ENCODE data around the gene NUTF2. TPM values are rescaled to one million over a fixed set of nuclear protein-coding genes. Genes with fewer than 3 reads are reported as not detected.

NUTF2 gene
- total and polyA plus RNA-seq, 10 of the 15 experiments (the other 5 are each of a cell fraction or from before 2014, with no cell fraction given), result 116 to 342 (median 202) TPM

GRCh38 chr16:67847064-67847861 lies 530 bp downstream of the NUTF2 start, which contains the start of gene CENPT (continued):
- TF ChIP-seq, protein P1, sequence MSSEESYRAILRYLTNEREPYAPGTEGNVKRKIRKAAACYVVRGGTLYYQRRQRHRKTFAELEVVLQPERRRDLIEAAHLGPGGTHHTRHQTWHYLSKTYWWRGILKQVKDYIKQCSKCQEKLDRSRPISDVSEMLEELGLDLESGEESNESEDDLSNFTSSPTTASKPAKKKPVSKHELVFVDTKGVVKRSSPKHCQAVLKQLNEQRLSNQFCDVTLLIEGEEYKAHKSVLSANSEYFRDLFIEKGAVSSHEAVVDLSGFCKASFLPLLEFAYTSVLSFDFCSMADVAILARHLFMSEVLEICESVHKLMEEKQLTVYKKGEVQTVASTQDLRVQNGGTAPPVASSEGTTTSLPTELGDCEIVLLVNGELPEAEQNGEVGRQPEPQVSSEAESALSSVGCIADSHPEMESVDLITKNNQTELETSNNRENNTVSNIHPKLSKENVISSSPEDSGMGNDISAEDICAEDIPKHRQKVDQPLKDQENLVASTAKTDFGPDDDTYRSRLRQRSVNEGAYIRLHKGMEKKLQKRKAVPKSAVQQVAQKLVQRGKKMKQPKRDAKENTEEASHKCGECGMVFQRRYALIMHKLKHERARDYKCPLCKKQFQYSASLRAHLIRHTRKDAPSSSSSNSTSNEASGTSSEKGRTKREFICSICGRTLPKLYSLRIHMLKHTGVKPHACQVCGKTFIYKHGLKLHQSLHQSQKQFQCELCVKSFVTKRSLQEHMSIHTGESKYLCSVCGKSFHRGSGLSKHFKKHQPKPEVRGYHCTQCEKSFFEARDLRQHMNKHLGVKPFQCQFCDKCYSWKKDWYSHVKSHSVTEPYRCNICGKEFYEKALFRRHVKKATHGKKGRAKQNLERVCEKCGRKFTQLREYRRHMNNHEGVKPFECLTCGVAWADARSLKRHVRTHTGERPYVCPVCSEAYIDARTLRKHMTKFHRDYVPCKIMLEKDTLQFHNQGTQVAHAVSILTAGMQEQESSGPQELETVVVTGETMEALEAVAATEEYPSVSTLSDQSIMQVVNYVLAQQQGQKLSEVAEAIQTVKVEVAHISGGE (CRISPR knock-in tag; IDR thresholded peaks at IDR 0.05), result 0 out of 2 replicates have a peak, but pooled peaks have one; percentile 41

GRCh38 chr16:67848118-67848517 lies 1.4 kb downstream of the NUTF2 start:
- peaks cover 0 to 7% of the 10 kb centered on the region in 2 experiments; a peak in 2 of 4 replicates for H3K36me3 ChIP-seq (ENCODE audit: control insufficient read depth in 2 of 2, insufficient read depth in 2 of 2, low read length in 1 of 2)
- ChIA-PET POLR2A (interaction anchor here (1.0 to 1.2 kb wide), 2 partner anchors 14 to 33 kb away, joined by 3 read pairs; no protein-coding TSS in a partner anchor), RAD21 (ENCODE audit: unreplicated experiment) (interaction anchor here (1.4 to 1.5 kb wide), 2 partner anchors 35 to 42 kb away, joined by 3 to 5 read pairs; partner anchors contain the start of genes RANBP10 and TSNAXIP1), CTCF (interaction anchor here (0.6 to 1.3 kb wide), 3 partner anchors 9 to 36 kb away, joined by 3 to 5 read pairs (median 4); no protein-coding TSS in a partner anchor), SMC1A (ENCODE audit: uncharacterized antibody, unreplicated experiment) (interaction anchor here (1.1 to 1.2 kb wide), 2 partner anchors 15 to 23 kb away, joined by 3 read pairs; no protein-coding TSS in a partner anchor)
- WGBS (ENCODE audit: insufficient coverage, insufficient replicate concordance, low lambda C conversion rate, missing lambda C conversion rate), result 97% methylated on average over 11 of the region's 11 CpGs
- peak overlapping the region; percentile 84 for H3K4me3 ChIP-seq
- no peak overlapping the region for H2AFZ ChIP-seq (ENCODE audit: control insufficient read depth, low read depth, low read length)
- DNase-seq (ENCODE audit: low read depth, low spot score), result no peak
- no peaks in the 10 kb centered on the region for H3K27me3 ChIP-seq (replicated peaks in 1 of 2; ENCODE audit: control insufficient read depth in 2 of 2, insufficient read depth in 2 of 2, low read length in 1 of 2)
- peak overlapping the region; percentile 90 for H3K4me2 ChIP-seq (ENCODE audit: control insufficient read depth, insufficient read depth)
- ATAC-seq, result no peak
- peak overlapping the region; percentile 77 for H3K9ac ChIP-seq (ENCODE audit: control insufficient read depth, insufficient read depth, low read length)
- peaks cover 26% of the 10 kb centered on the region for H3K4me1 ChIP-seq (ENCODE audit: control insufficient read depth, insufficient read depth, low read length)
- H3K79me2 ChIP-seq (ENCODE audit: control insufficient read depth, insufficient read depth, low read length), result peaks cover 66% of the 10 kb centered on the region
- BruUV-seq (replicated peaks), result no TSS peak
- intact Hi-C loops (cut with micrococcal nuclease; ENCODE audit: unreplicated experiment), result no loop called here
- H3K27ac ChIP-seq (ENCODE audit: control insufficient read depth, insufficient read depth), result peak overlapping the region; percentile 81; the same call in 1 of the 2 replicates
- no peaks in the 10 kb centered on the region for H4K20me1 ChIP-seq (ENCODE audit: control insufficient read depth, insufficient read depth)
- in situ Hi-C loops (cut with MboI), result no loop called here
- FAIRE-seq, result no peak
- H3K9me3 ChIP-seq (replicated peaks; ENCODE audit: control insufficient read depth, insufficient read depth, low read length), result no peaks in the 10 kb centered on the region
- TF ChIP-seq NBN (IDR thresholded peaks at IDR 0.05) (no peak), HDAC2 (IDR thresholded peaks at IDR 0.05) (no peak), STAT3 (IDR thresholded peaks at IDR 0.05; ENCODE audit: low read depth, low read length) (no peak), CBX3 (IDR thresholded peaks at IDR 0.05; ENCODE audit: borderline replicate concordance, low read depth) (no peak), MXI1 (IDR thresholded peaks at IDR 0.05; ENCODE audit: low read depth, low read length) (no peak), ZNF274 (IDR thresholded peaks at IDR 0.05; ENCODE audit: insufficient read depth, insufficient read length) (no peak), BCL11A (IDR thresholded peaks at IDR 0.05; ENCODE audit: low read depth, low read length) (no peak), BACH1 (IDR thresholded peaks at IDR 0.05; ENCODE audit: borderline replicate concordance) (no peak), CBX5 (IDR thresholded peaks at IDR 0.05; ENCODE audit: low read depth) (no peak), PBX3 (IDR thresholded peaks at IDR 0.05; ENCODE audit: insufficient replicate concordance, low read depth, low read length) (no peak), DPF2 (IDR thresholded peaks at IDR 0.05) (no peak)
- TF ChIP-seq, protein P2, sequence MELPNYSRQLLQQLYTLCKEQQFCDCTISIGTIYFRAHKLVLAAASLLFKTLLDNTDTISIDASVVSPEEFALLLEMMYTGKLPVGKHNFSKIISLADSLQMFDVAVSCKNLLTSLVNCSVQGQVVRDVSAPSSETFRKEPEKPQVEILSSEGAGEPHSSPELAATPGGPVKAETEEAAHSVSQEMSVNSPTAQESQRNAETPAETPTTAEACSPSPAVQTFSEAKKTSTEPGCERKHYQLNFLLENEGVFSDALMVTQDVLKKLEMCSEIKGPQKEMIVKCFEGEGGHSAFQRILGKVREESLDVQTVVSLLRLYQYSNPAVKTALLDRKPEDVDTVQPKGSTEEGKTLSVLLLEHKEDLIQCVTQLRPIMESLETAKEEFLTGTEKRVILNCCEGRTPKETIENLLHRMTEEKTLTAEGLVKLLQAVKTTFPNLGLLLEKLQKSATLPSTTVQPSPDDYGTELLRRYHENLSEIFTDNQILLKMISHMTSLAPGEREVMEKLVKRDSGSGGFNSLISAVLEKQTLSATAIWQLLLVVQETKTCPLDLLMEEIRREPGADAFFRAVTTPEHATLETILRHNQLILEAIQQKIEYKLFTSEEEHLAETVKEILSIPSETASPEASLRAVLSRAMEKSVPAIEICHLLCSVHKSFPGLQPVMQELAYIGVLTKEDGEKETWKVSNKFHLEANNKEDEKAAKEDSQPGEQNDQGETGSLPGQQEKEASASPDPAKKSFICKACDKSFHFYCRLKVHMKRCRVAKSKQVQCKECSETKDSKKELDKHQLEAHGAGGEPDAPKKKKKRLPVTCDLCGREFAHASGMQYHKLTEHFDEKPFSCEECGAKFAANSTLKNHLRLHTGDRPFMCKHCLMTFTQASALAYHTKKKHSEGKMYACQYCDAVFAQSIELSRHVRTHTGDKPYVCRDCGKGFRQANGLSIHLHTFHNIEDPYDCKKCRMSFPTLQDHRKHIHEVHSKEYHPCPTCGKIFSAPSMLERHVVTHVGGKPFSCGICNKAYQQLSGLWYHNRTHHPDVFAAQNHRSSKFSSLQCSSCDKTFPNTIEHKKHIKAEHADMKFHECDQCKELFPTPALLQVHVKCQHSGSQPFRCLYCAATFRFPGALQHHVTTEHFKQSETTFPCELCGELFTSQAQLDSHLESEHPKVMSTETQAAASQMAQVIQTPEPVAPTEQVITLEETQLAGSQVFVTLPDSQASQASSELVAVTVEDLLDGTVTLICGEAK (IDR thresholded peaks at IDR 0.05; ENCODE audit: borderline replicate concordance), result no peak

Measured in GM12878 (cell line).